Pulmonary artery endothelial cell (primary cell): Measurements from ENCODE around the gene NCAM1. TPM values are rescaled to one million over a fixed set of nuclear protein-coding genes. Genes with fewer than 3 reads are reported as not detected.

Source experiments
- DNase-seq: peaks from one replicate; pipeline ENCODE4 v3.0.0-alpha.2; 2011; ENCODE audit warnings: low read depth, low spot score
- total RNA-seq: library from RNA; depleted of rRNA; stranded (reverse); fragments of >200 nt; gene quantifications from 2 replicates; pipeline ENCODE4 v1.2.3, GENCODE V29; 2014

Gene NCAM1
- total RNA-seq, 1 donor from 2014 or later: 0.07 TPM

DNA sequence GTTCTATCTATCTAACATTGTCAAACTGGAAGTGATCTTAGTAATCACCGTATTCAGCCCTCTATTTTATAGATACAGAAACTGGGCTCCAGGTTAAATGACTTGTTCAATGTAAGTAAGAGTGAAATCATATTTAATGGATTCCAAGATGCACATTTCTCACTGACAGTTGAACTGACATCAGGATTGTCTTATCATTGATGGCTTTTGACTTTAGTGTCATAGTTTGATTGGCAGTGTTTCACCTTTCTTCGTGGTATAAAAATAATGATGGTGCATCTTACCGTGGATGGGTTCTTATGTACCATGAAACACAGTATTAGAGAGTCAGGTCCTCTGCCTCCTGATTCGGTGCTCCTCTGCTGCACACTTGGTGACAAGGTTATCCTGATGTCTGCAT is 123.1 kb downstream of the NCAM1 start:
- no peak for DNase-seq

DNA sequence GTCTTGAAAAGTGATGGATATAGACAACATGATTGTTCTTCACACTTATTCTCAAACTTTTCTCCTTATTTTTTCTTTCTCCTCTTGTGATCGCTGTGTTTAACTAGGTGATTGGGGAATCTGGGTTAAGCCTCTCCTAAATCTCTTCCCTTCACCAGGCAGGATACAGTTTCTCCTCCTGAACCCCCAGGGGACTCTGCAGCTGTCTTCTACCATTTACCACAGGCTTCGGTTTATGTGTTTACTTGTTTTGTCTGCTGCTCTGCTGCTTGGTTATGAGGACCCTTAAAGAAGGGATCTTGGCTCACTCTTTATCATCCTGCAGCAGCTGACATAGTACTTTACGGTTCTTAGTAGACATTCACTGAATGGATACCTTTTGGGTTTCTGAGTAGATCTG is 124.2 kb downstream of the NCAM1 start:
- DNase-seq: no peak

DNA sequence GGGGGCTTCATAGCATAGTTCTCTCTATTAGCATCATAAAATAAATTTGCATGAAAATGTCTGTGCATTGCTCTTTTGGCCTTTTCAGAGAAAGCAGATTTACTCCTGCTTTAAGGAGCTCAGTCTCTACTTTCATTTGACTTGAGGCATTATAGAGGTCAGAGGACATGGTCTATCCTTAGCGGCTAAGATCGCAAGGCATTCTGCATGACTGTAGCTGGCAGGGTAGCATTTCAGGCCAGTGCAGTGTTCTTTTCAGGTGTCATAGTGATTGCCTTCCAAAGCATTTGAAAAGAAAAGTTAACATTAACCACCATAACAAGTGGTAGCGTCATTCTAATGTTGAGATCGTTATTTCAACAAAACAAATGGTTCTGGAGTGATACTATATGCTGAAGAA is 126.5 kb downstream of the NCAM1 start:
- no peak for DNase-seq

DNA sequence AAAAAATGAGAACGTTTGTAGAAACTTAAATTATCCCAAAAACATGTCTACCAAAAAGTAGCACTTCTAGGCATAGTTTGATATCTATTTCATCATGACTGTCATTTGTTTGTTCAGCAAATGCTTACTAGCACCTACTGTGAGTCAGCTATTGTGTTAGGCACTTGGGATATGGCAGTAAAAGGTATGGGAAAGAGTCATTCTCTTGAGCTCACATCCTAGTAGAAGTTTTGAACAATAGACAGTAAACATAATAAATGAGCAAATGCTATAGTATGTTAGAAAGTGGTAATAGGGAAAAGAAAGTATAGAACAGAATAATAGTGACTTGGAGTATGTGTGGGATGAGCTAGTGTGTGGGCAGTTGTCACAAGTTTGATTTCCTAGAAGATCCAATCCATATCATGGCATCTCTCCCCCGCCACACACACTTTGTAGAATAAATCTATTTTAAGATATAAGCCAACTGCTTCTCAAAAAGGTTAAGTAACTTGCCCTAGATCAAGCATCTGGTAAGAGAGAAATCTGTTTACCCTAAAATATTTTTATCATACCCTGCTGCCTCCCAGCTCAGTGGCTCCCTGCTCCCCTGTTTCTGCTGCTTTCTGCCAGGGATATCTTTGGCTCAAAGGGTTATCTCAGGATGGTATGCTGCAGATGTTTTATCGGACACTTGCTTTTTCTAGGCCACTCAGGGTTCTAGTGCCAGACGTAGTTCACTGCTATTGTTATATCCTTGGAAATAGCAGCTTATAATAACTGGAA is 129.7 kb downstream of the NCAM1 start:
- no peak for DNase-seq

DNA sequence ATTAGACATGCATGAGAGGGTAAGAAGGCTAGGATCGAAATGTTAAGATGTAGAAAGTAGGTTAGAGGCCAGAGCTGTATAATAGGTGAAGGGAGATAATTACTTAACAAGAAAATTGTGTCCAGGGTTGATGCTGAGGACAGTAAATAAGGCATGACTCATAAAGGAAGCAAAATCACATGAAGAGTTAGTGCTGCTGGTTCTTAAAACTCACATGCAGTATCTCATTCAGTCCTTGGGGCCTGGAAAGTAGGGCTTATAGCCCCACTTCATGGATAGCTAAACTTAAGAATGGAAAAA is 130.2 kb downstream of the NCAM1 start:
- DNase-seq: no peak

DNA sequence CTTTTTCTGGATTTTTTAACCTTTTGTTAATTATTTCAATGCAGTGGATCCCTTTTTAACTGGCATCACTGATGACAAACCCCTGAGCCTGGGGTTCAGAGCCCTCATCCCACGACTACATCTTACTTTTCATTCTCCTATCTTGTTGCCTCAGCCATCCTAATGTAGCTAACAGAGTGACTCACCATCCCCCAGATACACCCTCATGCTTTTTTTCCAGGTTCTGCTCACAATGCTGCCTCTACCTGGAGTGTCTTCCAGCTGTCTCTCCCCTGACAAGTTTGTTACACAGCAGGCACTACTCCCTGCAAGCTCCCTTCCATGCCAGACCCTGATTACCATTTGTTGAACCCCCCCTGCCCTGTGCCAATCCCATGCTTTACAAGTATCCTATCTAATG is 135.4 kb downstream of the NCAM1 start:
- no peak for DNase-seq

DNA sequence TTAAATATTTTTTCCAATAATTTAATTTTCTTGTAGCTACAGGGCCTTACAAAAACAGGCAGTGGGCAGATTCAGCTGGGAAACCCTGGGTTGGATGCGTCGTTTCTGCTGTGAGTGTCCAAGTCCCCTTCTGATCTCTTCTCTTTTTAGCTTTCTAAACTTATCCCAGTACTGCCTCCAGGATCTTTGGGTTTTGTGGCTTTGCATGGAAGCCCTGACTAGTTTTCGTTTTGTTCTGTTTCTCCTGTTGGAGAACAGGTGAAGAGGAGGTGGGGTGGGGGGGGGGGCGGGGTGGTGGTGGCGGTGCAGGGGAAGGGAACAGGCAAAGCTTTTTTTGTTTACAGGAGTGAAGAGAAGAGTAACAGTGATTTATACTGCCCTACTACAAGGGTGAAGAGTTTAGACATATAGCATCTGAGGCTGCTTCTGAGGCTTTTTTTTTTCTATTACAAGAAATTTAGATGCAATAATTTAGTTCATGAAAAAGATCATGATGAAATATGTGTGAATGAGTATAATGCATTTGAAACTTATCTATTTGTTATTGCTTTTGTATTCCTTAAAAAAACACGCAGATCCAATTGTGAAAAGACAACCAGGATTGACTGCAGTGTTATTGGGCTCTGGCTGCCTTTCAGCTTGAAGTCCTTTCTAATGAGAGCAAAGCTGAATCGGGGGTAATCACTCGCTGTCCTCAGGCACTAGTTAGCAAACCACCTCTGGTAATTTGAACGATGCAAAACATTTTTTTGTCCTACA is 142.9 kb downstream of the NCAM1 start:
- DNase-seq: no peak

DNA sequence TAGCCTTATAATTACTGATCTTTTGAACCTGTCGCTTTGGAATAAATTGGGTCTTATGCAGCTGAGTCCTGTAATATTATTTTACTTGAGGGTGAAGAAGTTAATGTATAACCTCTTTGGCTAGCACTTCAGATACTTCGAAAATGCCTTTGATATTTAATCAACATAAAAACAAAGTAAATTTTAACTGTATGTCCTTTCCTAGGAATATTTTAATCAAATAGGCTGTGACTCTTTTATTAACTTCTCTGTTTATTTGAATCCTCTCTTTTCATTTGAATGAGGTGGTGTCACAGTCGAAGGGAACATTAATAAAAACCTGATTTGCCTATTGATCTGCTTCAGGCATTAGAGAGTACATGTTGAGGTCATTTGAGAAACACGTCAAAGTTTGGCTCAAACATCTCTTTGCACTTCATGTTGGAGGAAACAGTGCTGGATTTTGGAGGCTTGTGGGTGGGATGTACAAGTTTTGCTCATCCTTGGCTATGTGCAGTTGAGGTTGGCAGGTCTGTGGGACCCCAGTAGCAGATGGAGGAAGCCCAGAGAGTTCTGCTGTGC is 143.6 kb downstream of the NCAM1 start:
- DNase-seq: no peak

DNA sequence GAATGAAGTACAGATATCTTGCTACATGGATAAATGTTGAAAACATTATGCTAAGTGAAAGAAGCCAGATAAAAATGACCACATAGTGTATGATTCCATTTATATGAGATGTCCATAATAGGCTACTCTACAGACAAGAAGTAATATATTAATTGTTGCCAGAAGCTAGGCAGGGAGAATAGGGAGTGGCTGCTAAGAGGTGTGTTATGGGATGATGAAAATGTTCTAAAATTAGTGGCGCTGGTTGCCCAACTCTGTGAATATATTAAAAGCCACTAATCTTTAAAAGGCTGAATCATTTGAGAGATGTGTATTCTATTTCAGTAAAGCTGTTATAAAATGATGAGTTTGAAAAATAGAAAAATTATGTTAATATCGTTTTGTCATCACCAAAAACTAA is 144.4 kb downstream of the NCAM1 start:
- no peak for DNase-seq

DNA sequence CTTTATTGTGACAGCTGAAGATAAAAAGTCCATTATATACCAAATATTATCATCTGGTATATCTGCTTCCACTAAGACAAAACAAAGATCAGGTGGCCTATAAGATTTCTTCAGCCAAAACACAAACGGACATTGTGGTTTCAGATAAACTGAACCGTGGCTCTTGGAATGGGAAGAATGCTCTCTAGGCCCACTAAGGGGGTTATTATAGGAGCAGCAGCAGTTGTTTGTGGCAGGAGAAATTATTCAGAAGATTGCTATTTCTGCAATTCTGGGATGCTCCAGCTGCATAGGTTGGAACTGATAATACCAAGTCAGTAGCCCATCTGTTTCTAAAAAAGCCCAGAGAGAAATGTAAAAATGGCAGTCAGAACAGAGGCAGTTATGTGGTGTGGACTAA is 145.3 kb downstream of the NCAM1 start:
- DNase-seq: no peak

DNA sequence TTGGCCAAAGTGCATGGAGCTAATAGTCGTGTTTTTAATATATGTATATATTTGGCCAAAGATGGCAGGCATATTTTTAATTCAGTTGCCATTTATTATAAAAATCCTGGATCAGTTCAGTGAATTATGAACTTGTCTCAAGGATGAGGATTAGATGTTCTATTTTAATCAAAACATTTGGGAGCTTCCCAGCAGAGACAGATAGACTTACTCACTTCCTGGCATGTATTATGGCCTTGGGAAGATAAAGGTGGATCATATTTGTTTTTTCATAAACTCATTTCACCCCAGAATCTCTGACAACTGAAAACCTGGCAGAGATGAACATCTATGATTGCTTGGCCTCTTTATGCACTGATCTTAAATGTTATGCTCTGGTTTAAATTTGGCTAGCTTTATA is 148.8 kb downstream of the NCAM1 start:
- no peak for DNase-seq

DNA sequence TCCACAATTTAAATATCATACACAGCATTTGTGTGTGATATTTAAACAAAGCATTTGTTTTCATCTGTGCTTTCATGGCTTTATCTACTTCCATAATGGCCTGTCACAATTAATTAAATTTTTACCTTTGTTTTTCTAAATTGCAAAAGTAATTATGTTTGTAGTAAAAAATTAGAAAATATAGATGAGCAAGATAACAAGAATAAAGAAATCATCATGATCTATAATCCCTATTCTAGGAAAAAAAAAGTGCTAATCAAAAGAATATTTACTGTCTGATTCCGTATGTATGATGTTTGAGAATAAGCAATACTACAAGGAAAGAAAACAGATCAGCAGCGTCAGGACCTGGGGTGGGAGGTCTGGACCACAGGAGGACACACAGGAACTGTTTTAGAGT is 149.9 kb downstream of the NCAM1 start:
- DNase-seq: no peak

DNA sequence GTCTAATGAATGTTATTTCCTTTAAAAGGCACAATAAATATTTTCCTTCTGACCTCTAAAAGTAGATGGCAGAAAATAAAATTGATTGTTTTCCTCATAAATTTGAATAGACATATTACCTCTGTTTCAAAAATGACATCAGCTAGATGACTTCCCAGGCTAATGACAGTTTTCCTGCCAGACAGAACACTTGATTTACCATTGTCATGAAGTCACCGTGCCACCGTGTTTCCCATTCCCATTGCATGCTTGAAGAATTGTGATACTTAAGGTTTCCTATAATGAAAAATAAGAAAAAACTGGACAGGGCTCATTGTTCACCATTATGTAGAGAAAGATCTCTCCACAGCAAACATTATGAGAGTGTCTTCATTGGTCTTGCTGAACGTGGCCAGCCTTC is 151.1 kb downstream of the NCAM1 start:
- DNase-seq: no peak

DNA sequence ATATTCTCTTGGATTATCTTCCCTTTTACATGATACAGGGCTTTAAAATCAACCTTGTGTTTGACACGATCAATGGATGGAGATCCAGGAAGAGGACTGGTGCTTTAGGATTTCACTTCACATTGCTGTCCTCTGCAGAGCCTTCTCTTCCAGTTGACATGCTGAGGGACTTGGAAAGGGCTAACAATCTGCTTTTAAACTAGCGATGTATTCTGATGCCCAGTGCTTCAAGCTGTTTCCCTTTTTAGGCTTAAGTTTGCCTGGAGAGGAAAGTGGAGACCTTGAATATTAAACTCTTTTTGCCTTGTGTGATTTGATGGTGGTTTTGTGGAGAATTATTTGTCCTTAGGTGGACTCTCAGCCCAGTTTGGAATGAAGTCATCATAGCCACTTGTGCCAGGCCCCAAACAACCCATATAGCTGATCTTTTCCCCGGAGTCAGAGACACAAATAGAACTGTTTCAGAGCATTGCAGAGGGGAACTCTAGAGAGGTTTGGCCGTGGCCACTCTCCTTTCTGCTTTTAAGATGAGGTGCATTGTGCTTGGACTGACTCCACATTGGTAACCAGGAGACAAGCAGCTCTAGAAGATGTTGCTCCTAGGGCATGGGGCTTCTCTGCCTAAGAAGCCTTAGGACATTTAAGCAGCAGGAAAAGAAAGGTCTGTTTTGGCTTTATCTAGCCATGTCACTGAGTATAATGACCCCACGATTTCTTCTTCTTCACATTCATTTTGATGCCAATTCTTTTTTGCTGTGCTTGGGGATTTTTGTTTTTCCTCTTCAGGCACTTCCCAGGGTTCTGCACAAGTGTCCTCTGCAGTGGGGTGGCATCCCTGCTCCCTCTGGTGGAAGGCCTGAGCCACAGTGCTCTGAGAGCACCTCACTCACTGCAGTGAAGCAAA is 152.8 kb downstream of the NCAM1 start:
- no peak for DNase-seq

DNA sequence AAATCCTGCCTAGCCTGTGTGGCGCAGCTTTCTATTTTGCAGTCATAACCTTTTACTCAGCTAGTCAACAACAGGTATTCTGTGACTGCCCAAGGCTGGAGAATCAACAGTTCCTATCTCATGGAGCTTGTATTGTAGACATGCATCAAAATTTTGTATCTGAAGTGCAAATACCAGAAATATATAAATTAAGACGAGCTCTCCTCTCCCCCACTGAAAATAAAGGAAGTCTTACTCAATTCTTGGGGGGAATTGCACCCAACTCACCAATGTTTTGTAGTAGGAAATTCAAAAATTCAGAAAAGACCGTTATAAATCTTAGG is 153.4 kb downstream of the NCAM1 start:
- no peak for DNase-seq

DNA sequence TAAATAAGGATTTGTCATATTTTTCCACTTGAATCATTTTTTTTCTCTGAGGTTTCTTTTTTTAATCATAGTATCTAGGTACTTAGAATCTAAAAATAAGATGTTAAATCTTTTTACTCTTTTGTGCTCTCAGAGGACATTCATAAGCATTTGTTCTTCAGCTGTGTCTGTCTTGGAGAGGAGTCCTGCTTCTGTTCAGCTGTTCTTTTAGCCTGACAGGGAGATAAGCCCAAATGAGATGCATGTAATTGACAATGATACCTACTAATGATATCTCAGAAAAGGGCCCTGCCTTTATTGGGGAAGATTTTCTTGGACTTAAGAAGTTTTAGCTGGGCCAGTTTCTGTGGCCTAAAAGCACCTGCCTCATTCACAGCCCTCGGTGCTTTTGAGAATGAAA is 156.9 kb downstream of the NCAM1 start:
- no peak for DNase-seq

DNA sequence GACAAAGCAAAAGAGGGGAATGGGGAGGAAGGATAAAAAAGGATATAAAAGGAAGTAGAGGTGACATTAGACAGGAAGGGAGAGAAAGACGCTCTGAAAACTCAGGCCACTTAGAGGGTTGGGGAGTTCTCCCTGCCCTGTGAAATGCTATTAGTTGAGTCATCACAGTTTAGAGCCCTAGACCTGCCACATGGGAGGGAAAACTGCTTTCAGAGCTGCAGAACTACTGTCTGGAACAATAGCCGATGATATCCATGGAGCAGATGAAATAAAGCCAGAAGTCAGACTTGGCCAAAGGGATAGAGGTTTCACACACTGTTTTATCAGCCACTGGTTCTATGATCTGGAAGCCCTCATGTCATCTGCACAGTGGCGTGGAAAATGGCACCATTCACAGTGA is 157.9 kb downstream of the NCAM1 start:
- DNase-seq: no peak

DNA sequence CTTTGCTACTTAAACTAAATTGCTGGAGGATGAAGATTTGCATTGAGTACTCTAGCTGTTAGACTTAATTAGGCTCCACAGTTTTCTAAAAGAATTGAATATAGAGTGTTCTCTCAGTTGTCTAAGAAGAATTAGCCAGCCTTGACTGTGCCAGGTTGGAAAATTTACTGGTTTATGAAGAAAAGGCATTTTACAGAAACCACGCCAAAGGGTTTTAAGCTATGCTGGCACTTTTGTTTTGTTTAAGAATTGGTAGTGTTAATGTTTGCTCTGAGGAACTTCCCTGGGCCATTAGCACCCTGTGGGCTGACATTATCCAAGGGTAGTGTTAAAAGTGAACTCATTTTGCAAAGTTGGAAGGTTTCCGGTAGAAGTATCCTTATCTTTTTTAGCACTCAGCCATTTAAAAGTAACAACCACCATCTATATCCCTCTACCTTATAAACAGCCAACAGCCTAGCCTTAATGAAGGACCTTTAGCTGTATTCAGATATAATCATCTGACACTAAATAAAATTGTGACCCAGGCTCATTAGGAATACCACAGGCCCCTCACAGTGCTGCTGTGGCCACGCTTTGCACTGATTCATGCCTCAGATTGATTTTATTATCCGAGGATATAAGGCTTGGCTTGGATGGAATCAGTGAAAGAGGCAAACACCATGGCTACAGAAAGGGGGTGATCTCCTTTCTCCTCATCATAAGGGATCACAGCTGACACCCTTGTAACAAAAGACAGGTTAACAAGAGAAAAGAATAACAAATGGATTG is 158.9 kb downstream of the NCAM1 start:
- no peak for DNase-seq

DNA sequence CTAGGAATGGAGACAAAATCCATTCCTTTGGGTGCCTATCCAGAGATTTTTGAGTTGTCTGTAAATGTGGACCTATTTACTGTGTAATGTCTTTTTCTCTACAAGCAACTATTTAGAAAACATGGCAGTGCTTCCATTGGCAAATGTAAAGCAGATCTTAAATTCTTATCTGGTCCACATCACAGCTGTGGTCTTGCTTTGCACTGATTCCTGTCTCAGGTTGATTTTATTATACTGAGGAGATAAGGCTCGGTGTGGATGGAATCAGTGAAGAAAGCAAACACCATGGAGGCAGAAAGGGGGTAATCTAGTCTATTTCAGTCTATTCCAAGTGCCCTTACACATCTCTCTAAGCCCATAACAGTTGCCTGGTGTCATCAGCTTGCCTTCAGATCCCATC is 160.5 kb downstream of the NCAM1 start:
- DNase-seq: no peak

DNA sequence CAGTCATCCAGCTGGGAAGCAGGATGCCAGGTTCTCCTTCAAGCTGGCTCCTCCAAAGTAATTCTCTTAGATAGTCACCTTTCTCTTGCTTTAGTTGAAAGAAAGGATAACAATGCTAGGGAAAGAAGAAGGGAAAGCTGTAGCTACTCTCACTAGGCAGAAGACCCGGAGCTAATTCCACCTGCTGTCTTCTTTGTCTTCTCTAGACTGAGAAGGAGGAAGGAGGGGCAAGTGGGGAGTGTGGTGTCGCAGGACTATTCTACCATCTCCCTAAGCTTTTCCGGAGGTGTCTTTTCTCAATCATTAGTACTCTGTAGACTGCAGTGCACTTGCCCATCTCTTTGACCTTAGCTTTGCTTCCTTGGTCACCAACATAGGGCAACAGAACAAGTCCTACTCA is 162.8 kb downstream of the NCAM1 start:
- no peak for DNase-seq

DNA sequence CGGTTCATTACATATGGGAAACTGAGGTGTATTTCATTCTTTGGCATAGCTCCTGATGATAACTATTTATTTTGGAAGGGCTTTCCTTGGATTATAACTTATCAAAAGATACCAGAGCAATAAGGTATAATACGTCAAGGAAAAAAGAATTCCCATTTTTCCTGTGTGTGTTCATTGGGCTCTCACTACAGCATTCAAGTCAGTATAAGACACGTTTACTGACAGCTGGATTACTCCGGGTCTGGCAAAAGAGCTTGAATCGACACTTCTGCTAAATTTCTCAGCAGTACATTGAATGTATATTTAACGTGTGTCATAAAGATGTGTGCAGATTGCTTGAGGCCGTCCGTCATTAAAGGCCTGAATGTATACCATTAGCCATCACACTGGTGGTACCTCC is 163.4 kb downstream of the NCAM1 start:
- DNase-seq: no peak
